HG02973 (cell line): ENCODE results near the gene DVL2.

Source experiments
- ATAC-seq: cut with Tn5 transposase; IDR thresholded peaks from one replicate; pipeline ENCODE4 v1.9.1; 2021; ENCODE audit warnings: moderate library complexity; ENCODE audit not compliant: unreplicated experiment

The DVL2 gene

DNA sequence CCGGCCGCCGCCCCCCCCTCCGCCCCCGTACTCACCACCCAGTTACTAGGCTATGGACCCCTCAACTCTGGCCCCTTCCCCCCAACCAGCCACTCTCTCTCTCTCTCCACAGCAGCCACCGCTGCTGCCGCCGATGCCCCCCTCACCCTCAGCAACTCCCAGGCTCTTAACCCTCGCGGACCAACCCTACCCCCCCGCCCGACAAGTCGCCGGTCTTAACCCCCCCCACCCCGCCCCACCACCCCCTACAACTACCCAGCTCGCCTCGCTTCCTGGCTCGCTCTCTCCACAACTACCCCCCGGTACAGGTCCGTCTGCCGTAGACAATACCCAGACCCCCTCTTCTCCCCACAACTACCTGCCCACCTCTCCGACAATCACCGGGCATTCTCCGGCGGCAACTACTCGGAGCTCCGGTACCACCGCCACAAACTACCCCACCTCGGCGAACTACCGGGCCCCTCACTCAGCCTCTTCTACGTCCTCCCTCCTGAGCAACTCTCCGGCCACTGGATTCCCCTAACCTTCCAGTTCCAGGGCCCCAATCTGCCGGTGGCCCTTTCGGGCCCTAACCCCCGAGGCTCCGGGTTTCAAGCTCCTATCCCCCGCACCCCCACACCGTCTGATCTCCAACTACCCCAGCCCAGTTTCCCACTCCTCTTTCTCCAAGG is 4.2 kb upstream of the DVL2 start:
- ATAC-seq: no peak

DNA sequence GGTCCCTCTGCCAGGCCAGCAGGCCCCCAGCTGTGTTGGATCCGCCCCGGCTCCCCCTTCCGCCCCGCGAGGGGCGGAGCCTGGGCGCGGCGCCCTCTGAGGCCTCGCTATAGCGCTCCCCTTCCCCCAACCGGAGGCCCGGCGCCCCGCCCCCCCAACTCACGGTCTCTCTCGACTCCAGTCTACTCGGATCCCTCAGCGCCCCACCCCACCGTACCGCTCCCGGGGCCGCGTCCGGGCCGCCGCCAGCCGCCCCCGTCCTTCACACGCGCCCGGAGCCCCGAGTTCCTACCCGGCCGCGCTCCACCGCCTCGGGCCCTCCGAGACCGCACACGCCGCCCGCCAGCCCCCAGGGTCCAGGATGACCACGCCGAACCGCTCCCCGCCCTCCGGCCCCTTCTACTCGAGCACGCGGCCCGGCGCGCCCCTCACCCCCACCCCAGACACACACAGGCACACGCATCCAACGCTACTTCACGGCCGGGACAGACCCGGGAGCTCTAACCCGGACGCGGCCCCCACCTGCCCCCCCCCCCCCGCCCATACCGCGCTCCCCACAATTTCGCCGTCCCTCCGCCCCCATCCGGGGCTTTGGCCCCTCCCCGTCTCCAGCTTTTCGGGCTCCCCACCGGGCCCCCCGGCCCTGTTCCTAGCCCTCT is 3.6 kb upstream of the DVL2 start:
- ATAC-seq: no peak

DNA sequence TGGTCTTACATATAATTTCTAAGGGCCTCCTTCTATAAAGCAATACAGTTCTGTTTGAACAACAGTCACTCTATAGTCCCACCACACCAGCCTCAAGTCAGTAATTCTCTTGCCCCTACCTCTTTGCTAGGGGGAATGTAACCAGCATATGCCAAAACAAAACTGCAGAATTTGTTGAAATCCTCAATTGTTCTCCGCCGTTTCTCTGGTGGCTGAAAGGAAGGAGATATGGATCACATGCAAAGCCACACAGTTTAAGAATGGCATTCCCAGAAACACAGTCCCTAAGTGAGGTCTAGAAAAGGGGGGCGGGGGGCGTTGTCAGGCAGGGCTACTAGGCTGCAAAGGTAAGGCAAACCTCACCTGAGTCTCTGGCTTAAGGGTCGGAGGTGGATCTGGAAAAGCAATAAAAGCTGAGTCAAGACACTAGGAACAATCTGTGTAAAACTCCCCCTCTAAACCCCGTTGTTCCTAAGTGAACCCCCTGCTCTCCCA is 3.0 kb upstream of the DVL2 start:
- no peak for ATAC-seq

DNA sequence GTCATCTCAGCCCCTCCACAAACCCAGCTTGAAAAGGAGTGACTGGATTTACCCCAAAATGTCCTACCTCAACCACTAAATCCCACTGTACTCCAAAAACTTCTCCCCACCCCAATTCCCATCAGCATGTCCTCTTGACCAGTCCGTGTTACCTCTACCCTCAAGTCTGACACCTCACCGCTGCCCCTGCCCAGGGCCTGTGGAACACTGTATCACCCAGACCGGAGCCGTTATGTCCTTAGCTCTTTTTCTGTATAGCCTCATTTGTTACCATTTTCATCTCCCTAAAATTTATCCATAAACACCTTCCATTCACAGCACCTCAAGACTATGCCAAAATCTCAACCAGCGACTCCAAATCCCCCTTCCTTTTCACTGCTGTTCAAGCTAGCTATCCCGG is 2.5 kb upstream of the DVL2 start:
- ATAC-seq: no peak

DNA sequence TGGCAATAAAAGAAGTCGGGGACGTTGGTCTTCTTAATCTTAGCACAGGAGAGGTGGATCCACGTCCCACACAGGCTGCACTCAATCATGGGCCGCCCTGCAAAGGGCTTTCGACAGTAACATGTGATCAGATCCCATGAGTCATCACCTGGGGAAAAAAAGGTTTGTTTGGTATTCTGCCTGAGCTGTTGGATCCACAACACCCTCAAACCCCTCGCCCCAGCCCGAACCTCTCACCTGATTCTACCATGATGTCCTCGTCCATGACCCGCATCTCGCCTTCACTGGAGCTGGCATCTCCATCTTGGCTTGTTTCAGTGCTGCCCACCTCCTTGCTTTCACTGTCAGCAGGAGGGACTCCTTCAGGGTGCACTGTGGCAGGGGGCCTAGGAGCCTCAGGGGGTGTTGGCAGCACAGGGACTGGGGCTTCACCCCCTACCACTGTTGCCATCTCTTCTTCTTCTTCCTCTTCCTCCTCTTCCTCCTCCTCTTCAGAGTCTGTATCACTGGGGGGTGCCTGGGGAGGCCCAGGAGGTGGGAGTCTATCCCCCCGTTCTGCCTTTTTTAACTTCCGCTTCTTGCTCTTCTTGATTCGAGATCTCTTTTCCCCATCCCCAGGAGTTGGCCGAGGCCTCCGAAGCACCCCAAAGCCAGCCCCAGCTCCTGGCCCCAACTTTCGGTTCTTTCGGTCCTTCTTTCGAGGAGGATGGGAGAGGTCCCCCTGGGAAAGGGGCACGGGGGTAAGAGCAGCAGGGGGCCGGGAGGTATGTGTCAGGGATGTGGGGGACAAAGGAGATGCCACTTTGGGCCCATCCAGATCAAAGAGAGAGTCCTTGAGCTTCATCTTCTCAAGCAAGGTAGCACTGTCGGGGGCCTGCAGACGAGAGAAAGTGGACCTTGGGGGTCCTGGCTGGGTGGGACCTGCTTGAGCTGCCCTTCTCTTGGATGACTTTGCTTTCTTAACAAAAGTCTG is 1.7 kb upstream of the DVL2 start:
- no peak for ATAC-seq

DNA sequence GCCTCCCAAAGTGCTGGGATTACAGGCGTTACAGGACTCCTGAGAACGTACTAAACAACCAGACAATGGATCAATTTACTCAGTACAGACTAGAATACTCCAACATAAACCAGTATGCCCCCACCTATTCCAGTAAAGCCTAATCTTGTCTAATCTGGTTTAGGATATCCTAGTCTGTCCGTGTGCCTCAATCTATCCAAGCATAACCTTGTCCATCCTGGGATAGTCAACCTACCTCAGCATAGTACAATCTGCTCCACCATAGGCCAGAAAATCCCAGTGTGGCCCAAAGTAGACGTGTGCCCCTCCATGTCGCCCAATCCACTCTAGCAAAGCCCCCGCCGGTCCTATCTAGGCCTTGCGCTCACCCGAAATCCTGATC is 625 bp downstream of the DVL2 start:
- no peak for ATAC-seq

DNA sequence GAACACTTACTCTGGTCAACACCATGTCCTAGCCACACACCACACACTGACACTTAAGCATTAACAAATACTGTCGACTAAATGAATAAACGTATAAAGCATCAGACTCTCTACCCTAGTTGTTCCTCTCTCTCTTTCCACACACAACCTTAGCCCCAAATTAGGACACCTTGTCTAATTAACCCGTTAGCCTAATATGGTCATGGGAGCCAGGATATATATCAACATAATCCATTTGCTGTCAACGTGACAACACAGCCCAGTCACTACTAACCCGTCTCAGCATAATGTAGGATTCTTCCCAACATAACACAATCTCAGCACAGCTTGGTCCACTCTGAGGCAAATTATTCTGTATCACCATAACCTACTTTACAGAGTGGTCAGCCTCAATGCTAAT is 2.2 kb downstream of the DVL2 start:
- no peak for ATAC-seq

DNA sequence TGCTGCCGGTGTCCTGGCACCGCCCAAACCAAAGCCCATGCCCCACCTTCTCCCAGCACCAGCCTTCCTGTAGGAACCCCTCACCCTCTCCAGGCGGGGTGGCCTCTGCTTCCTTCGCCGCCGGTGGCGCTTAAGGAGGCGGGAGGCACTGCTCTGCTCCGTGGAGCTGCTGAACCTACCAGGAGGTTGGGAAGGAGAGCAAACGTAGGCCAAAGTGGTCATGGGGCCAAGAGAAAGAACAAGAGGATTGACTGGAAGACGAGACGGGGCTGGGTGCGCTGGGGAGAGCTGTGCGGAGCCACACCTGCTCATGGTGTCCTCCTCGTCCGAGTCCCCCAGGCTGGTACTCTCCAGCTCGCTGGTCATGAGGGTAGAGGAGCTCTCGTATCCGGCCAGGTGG is 4.8 kb downstream of the DVL2 start:
- no peak for ATAC-seq

DNA sequence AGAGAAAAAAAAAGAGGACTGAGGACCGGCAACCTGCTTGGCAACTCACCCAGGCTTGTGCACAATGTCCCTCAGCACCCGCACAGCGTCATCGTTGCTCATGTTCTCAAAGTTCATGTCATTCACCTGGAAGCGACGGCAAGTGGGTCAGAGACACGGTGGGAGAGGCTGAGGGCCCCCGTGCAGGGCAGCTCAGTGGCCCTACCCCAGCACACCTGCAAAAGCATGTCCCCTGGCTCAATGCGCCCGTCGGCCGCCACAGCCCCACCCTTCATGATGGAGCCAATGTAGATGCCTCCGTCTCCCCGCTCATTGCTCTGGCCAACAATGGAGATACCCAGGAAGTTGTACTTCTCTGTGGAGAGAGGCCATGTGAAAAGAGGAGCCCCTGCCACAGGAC is 5.4 kb downstream of the DVL2 start:
- no peak for ATAC-seq

DNA sequence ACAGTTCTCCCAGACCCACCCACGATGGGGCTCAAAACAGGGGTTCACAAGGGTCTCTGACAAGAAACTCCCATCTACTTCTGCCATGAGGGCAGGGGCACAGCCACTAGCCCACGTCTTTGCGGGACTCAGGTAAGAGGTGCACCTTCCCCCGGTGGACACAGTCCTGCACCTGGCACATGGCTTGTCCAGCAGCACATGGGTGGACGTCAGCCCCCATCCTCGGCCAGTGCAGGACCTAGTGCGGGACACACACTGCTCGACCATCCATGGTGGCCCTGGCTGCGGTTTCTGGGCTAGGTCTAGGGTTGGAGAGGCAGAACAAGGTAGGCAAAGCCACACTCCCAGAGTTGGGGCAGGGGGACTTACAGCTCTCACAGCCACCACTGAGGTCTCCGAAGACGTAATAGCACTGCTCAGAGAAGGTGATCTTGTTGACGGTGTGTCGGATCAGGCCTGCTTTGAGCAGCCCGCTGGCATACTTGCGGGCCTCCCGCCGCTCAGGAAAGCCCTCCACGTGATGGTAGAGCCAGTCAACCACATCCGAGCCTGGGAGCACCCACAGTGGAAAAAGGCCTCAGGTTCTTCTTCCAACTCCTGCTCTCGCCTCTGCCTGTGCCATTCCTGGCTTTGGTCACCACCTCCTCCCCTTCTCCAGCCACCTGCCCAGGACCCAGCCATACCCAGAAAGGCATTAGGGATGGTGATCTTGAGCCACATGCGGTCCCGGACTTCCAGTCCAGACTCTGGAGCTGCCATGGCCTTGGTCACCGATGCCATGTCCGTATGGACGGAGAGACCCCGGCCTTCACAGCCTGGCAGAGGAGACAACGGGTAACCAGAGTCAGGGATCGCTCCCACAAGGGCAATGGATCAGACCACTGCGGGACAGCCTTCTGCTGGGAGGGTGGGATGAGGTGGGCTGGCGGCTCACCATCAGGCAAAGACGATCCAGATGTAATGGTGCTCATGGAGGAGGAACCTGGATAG is 7.3 kb downstream of the DVL2 start:
- ATAC-seq: no peak

DNA sequence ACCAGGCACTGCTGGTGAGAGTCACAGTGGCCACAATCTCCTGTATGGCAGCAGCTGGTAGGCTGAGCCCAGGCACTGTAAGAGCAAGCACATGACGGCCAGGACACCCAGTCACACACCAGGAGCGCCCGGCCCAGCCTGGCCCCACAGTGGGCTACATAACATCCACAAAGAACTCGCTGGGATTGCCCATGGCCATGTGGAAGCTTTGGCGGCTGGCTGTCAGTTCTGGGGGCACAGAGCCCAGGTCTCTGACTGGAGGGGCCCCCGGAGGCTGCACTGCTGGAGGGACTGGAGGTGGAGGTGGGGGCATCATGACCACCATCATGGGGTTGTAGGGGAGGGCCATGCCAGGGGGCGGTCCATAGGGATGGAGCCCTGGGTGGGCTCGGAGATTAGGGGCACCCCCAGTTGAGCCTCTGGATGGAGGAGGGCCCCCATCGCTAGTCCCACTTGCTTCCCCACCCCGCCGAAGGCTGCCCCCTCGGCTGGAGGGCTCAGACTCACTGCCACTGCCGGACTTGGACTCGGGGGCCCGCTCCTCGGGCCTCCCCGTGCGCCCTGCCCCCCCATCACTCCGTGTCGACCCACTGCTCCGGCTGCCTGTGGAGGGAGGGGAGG is 8.5 kb downstream of the DVL2 start:
- ATAC-seq: no peak

DNA sequence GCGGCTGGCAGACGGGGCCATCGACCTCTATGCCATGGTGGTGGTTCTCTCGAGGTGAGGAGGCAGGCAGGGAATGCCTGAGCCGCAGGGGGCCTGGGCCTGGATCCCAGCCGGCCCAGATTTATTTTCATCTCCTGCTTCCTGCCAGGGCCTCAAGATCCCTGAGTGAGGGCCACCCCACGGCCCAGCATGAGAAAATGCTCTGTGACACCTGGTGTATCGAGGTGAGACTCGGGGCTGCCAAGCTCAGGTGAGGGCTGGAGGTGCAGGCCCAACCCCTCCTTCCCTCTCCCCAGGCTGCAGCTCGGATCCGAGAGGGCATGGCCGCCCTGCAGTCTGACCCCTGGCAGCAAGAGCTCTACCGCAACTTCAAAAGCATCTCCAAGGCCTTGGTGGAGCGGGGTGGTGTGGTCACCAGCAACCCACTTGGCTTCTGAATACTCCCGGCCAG is 9.6 kb downstream of the DVL2 start:
- no peak for ATAC-seq

DNA sequence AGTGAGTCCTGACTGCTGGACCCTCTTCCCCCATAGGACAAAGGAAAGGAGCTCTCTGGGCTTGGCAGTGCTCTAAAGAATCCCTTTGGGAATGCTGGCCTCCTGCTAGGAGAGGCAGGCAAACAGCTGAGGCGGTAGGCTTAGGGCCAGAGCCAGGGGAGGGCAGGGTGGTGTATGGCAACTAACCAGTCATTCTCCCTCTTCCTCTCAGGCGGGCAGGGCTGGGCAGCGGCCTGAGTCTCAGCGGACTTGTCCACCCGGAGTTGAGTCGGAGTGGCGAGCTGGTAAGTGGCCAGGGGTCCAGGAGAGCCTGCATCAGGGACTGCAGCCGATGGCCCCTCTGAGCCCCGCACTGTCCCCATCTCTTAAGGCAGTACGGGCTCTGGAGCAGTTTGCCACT is 10.2 kb downstream of the DVL2 start:
- ATAC-seq: no peak

DNA sequence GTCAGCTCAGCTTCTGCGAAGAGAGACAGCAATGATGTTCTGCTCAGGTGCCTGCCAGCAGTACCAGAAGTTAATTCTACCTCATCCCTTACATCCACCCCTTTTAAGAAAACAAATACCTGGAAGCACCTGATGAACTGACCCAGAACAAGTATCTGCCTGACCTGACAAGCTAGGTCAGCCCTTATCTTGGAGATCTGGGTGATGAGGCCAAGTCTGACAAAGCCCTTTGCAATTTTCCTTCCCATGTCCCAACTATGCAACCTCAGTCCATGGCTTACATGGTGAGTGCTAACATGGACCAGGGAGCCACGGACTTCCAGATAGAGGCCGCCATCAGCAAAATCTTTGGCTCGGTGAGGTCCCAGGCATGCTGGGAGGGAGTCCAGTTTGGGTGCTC is 10.9 kb downstream of the DVL2 start:
- no peak for ATAC-seq

DNA sequence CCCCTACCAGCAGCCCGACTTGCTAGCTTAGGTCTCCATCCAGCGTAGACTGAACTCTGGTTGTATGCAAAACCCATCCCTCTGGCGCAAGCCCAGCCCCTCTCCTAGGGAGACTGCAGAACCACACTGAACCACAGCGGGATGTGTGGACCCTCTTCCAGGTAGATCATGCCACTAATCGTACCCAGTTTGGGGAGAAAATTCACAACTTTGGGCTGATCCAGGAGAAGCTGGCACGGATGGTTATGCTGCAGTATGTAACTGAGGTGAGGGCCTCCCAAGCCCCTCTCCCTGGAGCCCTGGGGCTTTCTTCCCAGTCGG is 11.4 kb downstream of the DVL2 start:
- ATAC-seq: no peak

DNA sequence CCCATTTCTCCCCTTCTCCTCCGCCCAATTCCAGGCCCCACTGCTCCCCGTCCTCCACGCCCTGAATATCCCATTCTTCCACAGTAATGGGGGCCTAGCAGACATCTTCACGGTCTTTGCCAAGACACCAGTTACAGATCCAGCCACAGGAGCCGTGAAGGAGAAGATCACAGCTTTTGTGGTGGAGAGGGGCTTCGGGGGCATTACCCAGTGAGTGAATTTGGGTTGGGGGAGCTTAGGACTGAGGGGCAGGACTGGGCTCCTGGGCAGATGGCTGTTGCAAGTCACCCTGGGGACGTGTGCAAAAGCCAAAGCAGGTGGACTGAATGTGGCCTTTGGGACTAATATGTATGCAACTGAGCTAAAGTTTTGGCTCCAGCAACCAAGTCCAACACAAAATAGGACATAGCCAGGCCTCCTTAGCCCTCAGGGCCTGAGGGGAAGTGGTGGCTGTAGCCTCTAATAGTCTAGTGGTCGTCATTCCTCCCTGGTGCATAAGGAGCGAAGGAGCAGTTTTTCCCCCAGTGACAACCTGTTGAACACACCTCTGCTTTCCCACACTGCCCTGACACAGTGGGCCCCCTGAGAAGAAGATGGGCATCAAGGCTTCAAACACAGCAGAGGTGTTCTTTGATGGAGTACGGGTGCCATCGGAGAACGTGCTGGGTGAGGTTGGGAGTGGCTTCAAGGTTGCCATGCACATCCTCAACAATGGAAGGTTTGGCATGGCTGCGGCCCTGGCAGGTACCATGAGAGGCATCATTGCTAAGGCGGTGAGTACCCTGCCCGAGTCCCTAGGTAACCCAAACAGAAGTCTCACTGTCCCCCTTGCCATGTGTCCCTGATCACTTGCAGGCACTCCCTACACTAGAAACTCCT is 12.0 kb downstream of the DVL2 start:
- no peak for ATAC-seq

DNA sequence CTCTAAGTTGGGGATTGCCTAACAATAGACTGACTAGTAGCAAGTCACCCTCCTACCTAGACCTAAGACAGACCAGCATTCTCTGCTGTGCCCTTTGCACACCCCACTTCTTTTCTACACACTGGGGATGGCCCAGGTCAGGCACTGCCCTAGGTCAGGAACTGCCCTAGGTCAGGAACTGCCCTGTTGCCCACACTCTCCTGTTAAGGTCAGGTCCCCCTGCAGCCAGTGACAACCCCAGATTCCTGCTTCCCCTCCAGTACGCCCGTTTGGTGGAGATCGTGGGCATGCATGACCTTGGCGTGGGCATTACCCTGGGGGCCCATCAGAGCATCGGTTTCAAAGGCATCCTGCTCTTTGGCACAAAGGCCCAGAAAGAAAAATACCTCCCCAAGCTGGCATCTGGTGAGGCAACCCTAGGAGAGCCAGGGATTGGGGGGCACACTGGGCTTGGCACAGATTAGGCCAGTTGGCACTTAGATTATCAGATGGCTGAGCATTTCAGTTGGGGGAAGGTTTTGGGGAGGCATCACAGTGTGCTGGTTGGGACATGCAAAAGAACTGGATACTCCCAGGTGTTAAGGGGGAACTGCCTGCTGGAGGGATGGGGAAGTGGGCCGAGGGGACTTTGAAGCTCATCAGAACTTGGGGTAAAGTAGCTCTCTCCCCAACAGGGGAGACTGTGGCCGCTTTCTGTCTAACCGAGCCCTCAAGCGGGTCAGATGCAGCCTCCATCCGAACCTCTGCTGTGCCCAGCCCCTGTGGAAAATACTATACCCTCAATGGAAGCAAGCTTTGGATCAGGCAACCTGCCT is 12.8 kb downstream of the DVL2 start:
- no peak for ATAC-seq

DNA sequence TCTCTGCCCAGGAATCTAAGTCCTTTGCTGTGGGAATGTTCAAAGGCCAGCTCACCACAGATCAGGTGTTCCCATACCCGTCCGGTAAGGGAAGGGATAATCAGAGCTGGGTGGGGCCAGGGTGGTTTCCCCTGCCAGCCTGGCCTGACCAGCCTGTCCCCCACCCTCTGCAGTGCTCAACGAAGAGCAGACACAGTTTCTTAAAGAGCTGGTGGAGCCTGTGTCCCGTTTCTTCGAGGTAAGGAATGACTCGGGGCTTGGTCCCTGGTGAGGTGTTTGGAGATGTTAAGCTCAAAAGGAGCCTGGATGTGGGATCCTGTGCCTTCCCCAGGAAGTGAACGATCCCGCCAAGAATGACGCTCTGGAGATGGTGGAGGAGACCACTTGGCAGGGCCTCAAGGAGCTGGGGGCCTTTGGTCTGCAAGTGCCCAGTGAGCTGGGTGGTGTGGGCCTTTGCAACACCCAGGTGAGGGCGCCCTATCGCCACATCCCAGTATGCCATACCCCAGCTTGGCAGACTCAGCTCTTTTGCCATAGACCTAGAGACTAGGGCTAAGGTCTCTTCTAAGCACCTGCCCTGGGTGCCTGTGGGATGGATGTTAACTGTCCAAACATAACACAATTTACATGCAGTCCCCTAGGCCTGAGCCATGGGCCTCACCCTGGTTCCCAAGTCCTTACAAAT is 13.6 kb downstream of the DVL2 start:
- ATAC-seq: no peak
